HepG2 (cell line): ENCODE measurements around the gene CLPTM1. TPM values are rescaled to one million over a fixed set of nuclear protein-coding genes. Genes with fewer than 3 reads are reported as not detected.

ENCODE experiments used
- HNRNPLL ChIP-seq: fragments of 200-400 bp; formaldehyde crosslinking; IDR thresholded peaks from 2 replicates; pipeline ENCODE4 v1.6.1; 2017; ENCODE audit warnings: mild to moderate bottlenecking, low read depth, low read length; ENCODE audit not compliant: poor library complexity, severe bottlenecking
- HOXA3 ChIP-seq: sonication (generic); formaldehyde crosslinking; IDR thresholded peaks from 2 replicates; pipeline ENCODE4 v1.5.0; 2020; ENCODE audit warnings: missing genetic modification reagents
- KDM4B ChIP-seq: sonication (generic); formaldehyde crosslinking; IDR thresholded peaks from 2 replicates; pipeline ENCODE4 v1.4.0; 2020; ENCODE audit warnings: missing genetic modification reagents
- NKX3-1 ChIP-seq: sonication (generic); formaldehyde crosslinking; IDR thresholded peaks from 2 replicates; pipeline ENCODE4 v1.5.0; 2020; ENCODE audit warnings: missing genetic modification reagents
- POLR2G ChIP-seq: fragments of 200-400 bp; formaldehyde crosslinking; IDR thresholded peaks from 2 replicates; pipeline ENCODE4 v1.6.1; 2018; ENCODE audit warnings: mild to moderate bottlenecking, low read depth, low read length, moderate library complexity
- RXRB ChIP-seq: IDR thresholded peaks from 2 replicates; pipeline ENCODE4 v1.6.1; 2016; ENCODE audit warnings: borderline replicate concordance, missing genetic modification reagents, missing compliant biosample characterization
- SAP130 ChIP-seq: IDR thresholded peaks from 2 replicates; pipeline ENCODE4 v1.6.1; 2016; ENCODE audit warnings: low read depth
- SOX5 ChIP-seq: IDR thresholded peaks from 2 replicates; pipeline ENCODE4 v1.6.1; 2016; ENCODE audit warnings: borderline replicate concordance
- YEATS2 ChIP-seq: sonication (generic); formaldehyde crosslinking; IDR thresholded peaks from 2 replicates; pipeline ENCODE4 v1.4.0; 2020; ENCODE audit warnings: missing genetic modification reagents, borderline replicate concordance
- ZBTB8A ChIP-seq: sonication (generic); formaldehyde crosslinking; IDR thresholded peaks from 2 replicates; pipeline ENCODE4 v1.4.0; 2020; ENCODE audit warnings: mild to moderate bottlenecking, low read depth, missing genetic modification reagents, borderline replicate concordance
- ZNF326 ChIP-seq: sonication (generic); formaldehyde crosslinking; IDR thresholded peaks from 2 replicates; pipeline ENCODE4 v1.4.0; 2020; ENCODE audit warnings: missing genetic modification reagents, borderline replicate concordance
- ZNF34 ChIP-seq: sonication (generic); formaldehyde crosslinking; IDR thresholded peaks from 2 replicates; pipeline ENCODE4 v1.4.0; 2020; ENCODE audit warnings: mild to moderate bottlenecking, missing genetic modification reagents, borderline replicate concordance
- ZNF563 ChIP-seq: sonication (generic); formaldehyde crosslinking; IDR thresholded peaks from 2 replicates; pipeline ENCODE4 v1.8.0; 2022; ENCODE audit warnings: mild to moderate bottlenecking, moderate library complexity, missing genetic modification reagents
- ZNF766 ChIP-seq: sonication (generic); formaldehyde crosslinking; IDR thresholded peaks from 2 replicates; pipeline ENCODE4 v1.5.0; 2020; ENCODE audit warnings: missing genetic modification reagents, borderline replicate concordance
- polyA plus RNA-seq, 8 experiments: library from polyadenylated mRNA; depleted of rRNA in 3 of 8; stranded (reverse) in 7 of 8; unstranded in 1 of 8; fragments of >200 nt; fragmentation: Illumina TruSeq in 4 of 8; extraction: Trizol in 4 of 8; gene quantifications; 2 replicates each; pipeline versions ENCODE4 v1.2.1 to v1.2.3, GENCODE V29; 2011 to 2016; ENCODE audit warnings: low read depth in 4 of 8, missing spikeins in 1 of 8, mixed read lengths in 1 of 8; ENCODE audit not compliant: insufficient read depth in 1 of 8
- total RNA-seq, 5 experiments: library from RNA; depleted of rRNA; stranded (reverse); fragments of >200 nt; fragmentation: Illumina TruSeq; extraction: Trizol; gene quantifications; 2 replicates each; pipeline ENCODE4 v1.2.3, GENCODE V29; 2016; ENCODE audit warnings: low read depth in 1 of 5
- TF ChIP-seq, protein P1 (sequence below): sonication (generic); formaldehyde crosslinking; IDR thresholded peaks from 2 replicates; pipeline ENCODE4 v1.9.0; 2022; ENCODE audit warnings: missing genetic modification reagents, mild to moderate bottlenecking, borderline replicate concordance
- TF ChIP-seq, protein P2 (sequence below): sonication (generic); formaldehyde crosslinking; IDR thresholded peaks from 2 replicates; pipeline ENCODE4 v1.4.0; 2020; ENCODE audit warnings: missing genetic modification reagents, borderline replicate concordance
- TF ChIP-seq, protein P3 (sequence below): sonication (generic); formaldehyde crosslinking; IDR thresholded peaks from 2 replicates; pipeline ENCODE4 v1.8.0; 2022; ENCODE audit warnings: mild to moderate bottlenecking, missing genetic modification reagents, borderline replicate concordance
- TF ChIP-seq, protein P4 (sequence below): IDR thresholded peaks from 2 replicates; pipeline ENCODE4 v1.6.1; 2016; ENCODE audit warnings: missing compliant biosample characterization, missing genetic modification reagents, borderline replicate concordance
- TF ChIP-seq, protein P5 (sequence below): sonication (generic); formaldehyde crosslinking; IDR thresholded peaks from 2 replicates; pipeline ENCODE4 v1.8.0; 2022; ENCODE audit warnings: missing genetic modification reagents, mild to moderate bottlenecking, borderline replicate concordance
- TF ChIP-seq, protein P6 (sequence below): sonication (generic); formaldehyde crosslinking; IDR thresholded peaks from 2 replicates; pipeline ENCODE4 v1.8.0; 2023; ENCODE audit warnings: mild to moderate bottlenecking, missing genetic modification reagents

CLPTM1 gene
- total and polyA plus RNA-seq, 2 of the 13 experiments (the other 11 are each of a cell fraction or from before 2014, with no cell fraction given), result 34.9 to 42.8 TPM

DNA sequence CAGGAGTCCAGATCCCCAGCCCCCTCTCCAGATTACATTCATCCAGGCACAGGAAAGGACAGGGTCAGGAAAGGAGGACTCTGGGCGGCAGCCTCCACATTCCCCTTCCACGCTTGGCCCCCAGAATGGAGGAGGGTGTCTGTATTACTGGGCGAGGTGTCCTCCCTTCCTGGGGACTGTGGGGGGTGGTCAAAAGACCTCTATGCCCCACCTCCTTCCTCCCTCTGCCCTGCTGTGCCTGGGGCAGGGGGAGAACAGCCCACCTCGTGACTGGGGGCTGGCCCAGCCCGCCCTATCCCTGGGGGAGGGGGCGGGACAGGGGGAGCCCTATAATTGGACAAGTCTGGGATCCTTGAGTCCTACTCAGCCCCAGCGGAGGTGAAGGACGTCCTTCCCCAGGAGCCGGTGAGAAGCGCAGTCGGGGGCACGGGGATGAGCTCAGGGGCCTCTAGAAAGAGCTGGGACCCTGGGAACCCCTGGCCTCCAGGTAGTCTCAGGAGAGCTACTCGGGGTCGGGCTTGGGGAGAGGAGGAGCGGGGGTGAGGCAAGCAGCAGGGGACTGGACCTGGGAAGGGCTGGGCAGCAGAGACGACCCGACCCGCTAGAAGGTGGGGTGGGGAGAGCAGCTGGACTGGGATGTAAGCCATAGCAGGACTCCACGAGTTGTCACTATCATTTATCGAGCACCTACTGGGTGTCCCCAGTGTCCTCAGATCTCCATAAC is 49.6 kb upstream of the CLPTM1 start, which contains the start of gene APOE (continued):
- TF ChIP-seq HNRNPLL (no peak), KDM4B (CRISPR knock-in tag) (no peak), ZBTB8A (0 out of 2 replicates have a peak, but pooled peaks have one; percentile 36), YEATS2 (peak; percentile 39; the same call in 1 of the 2 replicates), POLR2G (peak; percentile 95), ZNF563 (peak; percentile 62; the same call in 1 of the 2 replicates), ZNF34 (CRISPR knock-in tag) (peak; percentile 94; the same call in 1 of the 2 replicates), RXRB (0 out of 2 replicates have a peak, but pooled peaks have one; percentile 22), HOXA3 (CRISPR knock-in tag) (peak; percentile 13; the same call in 1 of the 2 replicates), SAP130 (peak; percentile 78), ZNF766 (CRISPR knock-in tag) (peak; percentile 22; the same call in 1 of the 2 replicates), SOX5 (CRISPR knock-in tag) (no peak), NKX3-1 (0 out of 2 replicates have a peak, but pooled peaks have one; percentile 15), ZNF326 (CRISPR knock-in tag) (no peak)
- TF ChIP-seq, protein P1, sequence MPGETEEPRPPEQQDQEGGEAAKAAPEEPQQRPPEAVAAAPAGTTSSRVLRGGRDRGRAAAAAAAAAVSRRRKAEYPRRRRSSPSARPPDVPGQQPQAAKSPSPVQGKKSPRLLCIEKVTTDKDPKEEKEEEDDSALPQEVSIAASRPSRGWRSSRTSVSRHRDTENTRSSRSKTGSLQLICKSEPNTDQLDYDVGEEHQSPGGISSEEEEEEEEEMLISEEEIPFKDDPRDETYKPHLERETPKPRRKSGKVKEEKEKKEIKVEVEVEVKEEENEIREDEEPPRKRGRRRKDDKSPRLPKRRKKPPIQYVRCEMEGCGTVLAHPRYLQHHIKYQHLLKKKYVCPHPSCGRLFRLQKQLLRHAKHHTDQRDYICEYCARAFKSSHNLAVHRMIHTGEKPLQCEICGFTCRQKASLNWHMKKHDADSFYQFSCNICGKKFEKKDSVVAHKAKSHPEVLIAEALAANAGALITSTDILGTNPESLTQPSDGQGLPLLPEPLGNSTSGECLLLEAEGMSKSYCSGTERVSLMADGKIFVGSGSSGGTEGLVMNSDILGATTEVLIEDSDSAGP (CRISPR knock-in tag), result 0 out of 2 replicates have a peak, but pooled peaks have one; percentile 35
- TF ChIP-seq, protein P2, sequence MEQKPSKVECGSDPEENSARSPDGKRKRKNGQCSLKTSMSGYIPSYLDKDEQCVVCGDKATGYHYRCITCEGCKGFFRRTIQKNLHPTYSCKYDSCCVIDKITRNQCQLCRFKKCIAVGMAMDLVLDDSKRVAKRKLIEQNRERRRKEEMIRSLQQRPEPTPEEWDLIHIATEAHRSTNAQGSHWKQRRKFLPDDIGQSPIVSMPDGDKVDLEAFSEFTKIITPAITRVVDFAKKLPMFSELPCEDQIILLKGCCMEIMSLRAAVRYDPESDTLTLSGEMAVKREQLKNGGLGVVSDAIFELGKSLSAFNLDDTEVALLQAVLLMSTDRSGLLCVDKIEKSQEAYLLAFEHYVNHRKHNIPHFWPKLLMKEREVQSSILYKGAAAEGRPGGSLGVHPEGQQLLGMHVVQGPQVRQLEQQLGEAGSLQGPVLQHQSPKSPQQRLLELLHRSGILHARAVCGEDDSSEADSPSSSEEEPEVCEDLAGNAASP (CRISPR knock-in tag), result no peak
- TF ChIP-seq, protein P3, sequence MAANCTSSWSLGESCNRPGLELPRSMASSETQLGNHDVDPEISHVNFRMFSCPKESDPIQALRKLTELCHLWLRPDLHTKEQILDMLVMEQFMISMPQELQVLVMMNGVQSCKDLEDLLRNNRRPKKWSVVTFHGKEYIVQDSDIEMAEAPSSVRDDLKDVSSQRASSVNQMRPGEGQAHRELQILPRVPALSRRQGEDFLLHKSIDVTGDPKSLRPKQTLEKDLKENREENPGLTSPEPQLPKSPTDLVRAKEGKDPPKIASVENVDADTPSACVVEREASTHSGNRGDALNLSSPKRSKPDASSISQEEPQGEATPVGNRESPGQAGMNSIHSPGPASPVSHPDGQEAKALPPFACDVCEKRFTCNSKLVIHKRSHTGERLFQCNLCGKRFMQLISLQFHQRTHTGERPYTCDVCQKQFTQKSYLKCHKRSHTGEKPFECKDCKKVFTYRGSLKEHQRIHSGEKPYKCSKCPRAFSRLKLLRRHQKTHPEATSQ (CRISPR knock-in tag), result no peak
- TF ChIP-seq, protein P4, sequence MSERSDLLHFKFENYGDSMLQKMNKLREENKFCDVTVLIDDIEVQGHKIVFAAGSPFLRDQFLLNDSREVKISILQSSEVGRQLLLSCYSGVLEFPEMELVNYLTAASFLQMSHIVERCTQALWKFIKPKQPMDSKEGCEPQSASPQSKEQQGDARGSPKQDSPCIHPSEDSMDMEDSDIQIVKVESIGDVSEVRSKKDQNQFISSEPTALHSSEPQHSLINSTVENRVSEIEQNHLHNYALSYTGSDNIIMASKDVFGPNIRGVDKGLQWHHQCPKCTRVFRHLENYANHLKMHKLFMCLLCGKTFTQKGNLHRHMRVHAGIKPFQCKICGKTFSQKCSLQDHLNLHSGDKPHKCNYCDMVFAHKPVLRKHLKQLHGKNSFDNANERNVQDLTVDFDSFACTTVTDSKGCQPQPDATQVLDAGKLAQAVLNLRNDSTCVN, result no peak
- TF ChIP-seq, protein P5, sequence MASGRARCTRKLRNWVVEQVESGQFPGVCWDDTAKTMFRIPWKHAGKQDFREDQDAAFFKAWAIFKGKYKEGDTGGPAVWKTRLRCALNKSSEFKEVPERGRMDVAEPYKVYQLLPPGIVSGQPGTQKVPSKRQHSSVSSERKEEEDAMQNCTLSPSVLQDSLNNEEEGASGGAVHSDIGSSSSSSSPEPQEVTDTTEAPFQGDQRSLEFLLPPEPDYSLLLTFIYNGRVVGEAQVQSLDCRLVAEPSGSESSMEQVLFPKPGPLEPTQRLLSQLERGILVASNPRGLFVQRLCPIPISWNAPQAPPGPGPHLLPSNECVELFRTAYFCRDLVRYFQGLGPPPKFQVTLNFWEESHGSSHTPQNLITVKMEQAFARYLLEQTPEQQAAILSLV (CRISPR knock-in tag), result 0 out of 2 replicates have a peak, but pooled peaks have one; percentile 32
- TF ChIP-seq, protein P6, sequence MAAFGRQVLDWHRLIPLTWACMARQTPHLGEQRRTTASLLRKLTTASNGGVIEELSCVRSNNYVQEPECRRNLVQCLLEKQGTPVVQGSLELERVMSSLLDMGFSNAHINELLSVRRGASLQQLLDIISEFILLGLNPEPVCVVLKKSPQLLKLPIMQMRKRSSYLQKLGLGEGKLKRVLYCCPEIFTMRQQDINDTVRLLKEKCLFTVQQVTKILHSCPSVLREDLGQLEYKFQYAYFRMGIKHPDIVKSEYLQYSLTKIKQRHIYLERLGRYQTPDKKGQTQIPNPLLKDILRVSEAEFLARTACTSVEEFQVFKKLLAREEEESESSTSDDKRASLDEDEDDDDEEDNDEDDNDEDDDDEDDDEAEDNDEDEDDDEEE, result peak; percentile 75; the same call in 1 of the 2 replicates
